ENCODE data around the gene GPATCH8.
"Not testable (repeated sequence)": the region's sequence is repeated elsewhere in the genome, so short reads cannot be mapped to it uniquely, and the experiment has no call there.

The GPATCH8 gene

DNA sequence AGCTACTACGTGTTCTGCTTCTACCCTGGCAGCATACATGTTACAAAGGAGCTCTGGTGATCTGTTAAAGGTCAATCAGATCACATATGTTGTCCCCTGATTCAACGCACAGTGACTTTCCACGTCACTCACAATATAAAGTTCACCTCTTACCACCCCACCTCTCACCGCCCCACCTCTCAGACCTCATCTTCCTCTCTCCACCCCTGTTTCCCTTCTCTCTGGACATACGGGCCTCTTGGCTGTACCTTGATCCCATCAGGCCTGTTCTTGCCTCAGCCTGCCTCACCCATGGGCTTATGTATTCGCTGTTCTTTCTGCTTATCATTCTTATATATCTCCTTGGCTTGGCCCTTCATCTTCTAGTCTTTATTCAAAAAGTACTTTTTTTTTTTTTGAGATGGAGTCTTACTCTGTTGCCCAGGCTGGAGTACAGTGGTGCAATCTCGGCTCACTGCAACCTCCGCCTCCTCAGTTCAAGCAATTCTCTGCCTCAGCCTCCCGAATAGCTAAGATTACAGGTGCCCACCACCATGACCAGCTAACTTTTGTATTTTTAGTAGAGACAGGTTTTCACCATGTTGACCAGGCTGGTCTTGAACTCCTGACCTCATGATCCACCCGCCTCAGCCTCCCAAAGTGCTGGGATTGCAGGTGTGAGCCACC, 3.9 kb upstream of the GPATCH8 start:
- H3K4me3 Mint-ChIP-seq; ATAC-seq (replicated peaks; ENCODE audit: extremely low read depth, poor library complexity, severe bottlenecking); H3K4me1 Mint-ChIP-seq; H3K9me3 Mint-ChIP-seq; DNase-seq (ENCODE audit: low spot score in 2 of 2); H3K27ac Mint-ChIP-seq (ENCODE audit: low read depth): not testable (repeated sequence)
- H3K36me3 Mint-ChIP-seq (ENCODE audit: insufficient read depth) = peaks cover 12% of the 10 kb centered on the region
- H3K27me3 Mint-ChIP-seq = peaks cover 21% of the 10 kb centered on the region

DNA sequence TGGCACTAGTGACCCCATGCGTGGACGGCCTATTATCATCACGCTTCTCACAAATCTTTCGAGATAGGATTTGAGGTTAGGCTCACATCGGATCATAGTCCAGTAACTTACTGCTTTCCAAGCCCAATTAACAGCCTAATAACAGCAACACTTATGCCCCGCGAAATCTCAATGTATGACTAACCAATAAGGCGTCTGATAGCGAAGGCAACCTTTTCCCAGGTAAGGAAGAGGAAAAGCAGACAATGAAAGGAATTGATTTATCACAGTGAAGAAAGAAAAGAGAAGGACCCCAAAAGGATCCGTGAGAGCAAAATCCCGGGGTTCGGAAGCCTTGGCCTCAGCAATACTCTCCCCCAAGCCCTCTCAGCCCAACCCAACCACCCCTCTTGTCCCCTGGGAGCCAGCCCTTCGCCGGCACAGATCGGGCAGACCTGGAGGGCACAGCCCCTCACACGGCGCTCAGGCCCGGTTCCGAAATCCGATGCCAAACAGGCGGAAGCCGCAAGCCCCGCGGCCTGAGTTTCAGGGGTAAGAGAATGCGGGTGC, 534 bp downstream of the GPATCH8 start:
- Mint-ChIP-seq H3K27me3 (peaks cover 15% of the 10 kb centered on the region), H3K4me1 (peaks cover 41% of the 10 kb centered on the region), H3K27ac (ENCODE audit: low read depth) (peak overlapping the region; percentile 95), H3K4me3 (peak overlapping the region; percentile 97), H3K36me3 (ENCODE audit: insufficient read depth) (peaks cover 14% of the 10 kb centered on the region), H3K9me3 (no peaks in the 10 kb centered on the region)
- no peak for DNase-seq (ENCODE audit: low spot score in 2 of 2)
- ATAC-seq (replicated peaks; ENCODE audit: extremely low read depth, poor library complexity, severe bottlenecking) = peak; percentile 12

GRCh38 chr17:44501866-44502375, 1.3 kb downstream of the GPATCH8 start:
- DNase-seq (ENCODE audit: low spot score in 2 of 2) = no peak
- H3K27me3 Mint-ChIP-seq = peaks cover 7% of the 10 kb centered on the region
- no peaks in the 10 kb centered on the region for H3K9me3 Mint-ChIP-seq
- H3K4me3 Mint-ChIP-seq = peak overlapping the region; percentile 97
- no peak for ATAC-seq (replicated peaks; ENCODE audit: extremely low read depth, poor library complexity, severe bottlenecking)
- peak overlapping the region; percentile 95 for H3K27ac Mint-ChIP-seq (ENCODE audit: low read depth)
- H3K4me1 Mint-ChIP-seq = peaks cover 43% of the 10 kb centered on the region
- peaks cover 14% of the 10 kb centered on the region for H3K36me3 Mint-ChIP-seq (ENCODE audit: insufficient read depth)

GRCh38 chr17:44499722-44500121, 3.5 kb downstream of the GPATCH8 start:
- Mint-ChIP-seq H3K36me3 (ENCODE audit: insufficient read depth) (peaks cover 14% of the 10 kb centered on the region), H3K9me3 (no peaks in the 10 kb centered on the region), H3K27me3 (no peaks in the 10 kb centered on the region), H3K27ac (ENCODE audit: low read depth) (no peak overlapping the region), H3K4me1 (peaks cover 63% of the 10 kb centered on the region), H3K4me3 (no peak overlapping the region)
- ATAC-seq (replicated peaks; ENCODE audit: extremely low read depth, poor library complexity, severe bottlenecking) (no peak), DNase-seq (ENCODE audit: low spot score in 2 of 2) (no peak)

GRCh38 chr17:44496815-44497214, 6.4 kb downstream of the GPATCH8 start:
- Mint-ChIP-seq H3K27ac (ENCODE audit: low read depth) (no peak overlapping the region), H3K9me3 (no peaks in the 10 kb centered on the region), H3K36me3 (ENCODE audit: insufficient read depth) (peaks cover 2% of the 10 kb centered on the region), H3K27me3 (no peaks in the 10 kb centered on the region), H3K4me3 (no peak overlapping the region), H3K4me1 (peaks cover 61% of the 10 kb centered on the region)
- ATAC-seq (replicated peaks; ENCODE audit: extremely low read depth, poor library complexity, severe bottlenecking) = no peak
- no peak for DNase-seq (ENCODE audit: low spot score in 2 of 2)

DNA sequence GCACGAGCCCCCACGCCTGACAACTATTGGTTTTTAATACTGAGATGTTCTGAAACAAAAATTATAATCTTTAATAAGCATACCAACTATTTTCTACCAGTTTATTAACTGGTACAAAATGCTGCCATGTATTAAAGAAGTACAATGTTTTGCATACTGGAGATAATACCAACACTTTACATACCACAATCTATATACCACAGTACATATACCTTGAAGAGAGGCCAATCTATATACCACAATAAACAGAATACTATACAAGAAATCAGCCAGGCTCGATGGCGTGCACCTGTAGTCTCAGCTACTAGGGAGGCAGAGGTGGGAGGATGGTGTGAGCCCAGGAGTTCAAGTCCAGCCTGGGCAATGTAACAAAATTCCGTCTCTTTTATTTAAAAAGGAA, 9.9 kb downstream of the GPATCH8 start:
- H3K9me3 Mint-ChIP-seq = no peaks in the 10 kb centered on the region

GRCh38 chr17:44492706-44493272, 10.4 kb downstream of the GPATCH8 start:
- no peak for ATAC-seq (replicated peaks; ENCODE audit: extremely low read depth, poor library complexity, severe bottlenecking)
- Mint-ChIP-seq H3K9me3 (no peaks in the 10 kb centered on the region), H3K27ac (ENCODE audit: low read depth) (no peak overlapping the region), H3K4me1 (peaks cover 48% of the 10 kb centered on the region), H3K4me3 (no peak overlapping the region), H3K36me3 (ENCODE audit: insufficient read depth) (peaks cover 7% of the 10 kb centered on the region), H3K27me3 (no peaks in the 10 kb centered on the region)
- no peak for DNase-seq (ENCODE audit: low spot score in 2 of 2)

More for the DNA sequence above, 9.9 kb downstream of the GPATCH8 start:
- no peaks in the 10 kb centered on the region for H3K27me3 Mint-ChIP-seq
- peaks cover 52% of the 10 kb centered on the region for H3K4me1 Mint-ChIP-seq
- no peak for ATAC-seq (replicated peaks; ENCODE audit: extremely low read depth, poor library complexity, severe bottlenecking)
- H3K4me3 Mint-ChIP-seq = no peak overlapping the region
- H3K36me3 Mint-ChIP-seq (ENCODE audit: insufficient read depth) = peaks cover 9% of the 10 kb centered on the region
- no peak for DNase-seq (ENCODE audit: low spot score in 2 of 2)
- H3K27ac Mint-ChIP-seq (ENCODE audit: low read depth) = no peak overlapping the region

DNA sequence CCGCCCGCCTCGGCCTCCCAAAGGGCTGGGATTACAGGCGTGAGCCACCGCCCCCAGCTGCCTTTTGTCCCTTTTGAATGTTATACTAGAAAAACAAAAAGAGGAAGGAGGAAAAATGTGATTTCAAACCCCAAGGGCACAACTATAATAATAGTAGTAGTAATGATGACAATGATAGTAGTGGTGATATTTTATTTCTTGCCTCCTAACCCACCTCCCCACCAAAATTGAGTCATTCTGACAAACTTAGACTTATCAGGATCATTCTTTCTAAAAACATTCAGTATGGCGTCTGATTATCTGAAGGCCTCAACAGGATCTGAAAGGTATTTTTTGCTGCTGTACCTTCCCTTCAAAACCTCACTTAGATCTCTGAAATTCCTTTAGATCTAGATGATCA, 13.6 kb downstream of the GPATCH8 start:
- peaks cover 46% of the 10 kb centered on the region for H3K4me1 Mint-ChIP-seq
- H3K27me3 Mint-ChIP-seq = no peaks in the 10 kb centered on the region
- no peak overlapping the region for H3K4me3 Mint-ChIP-seq
- DNase-seq (ENCODE audit: low spot score in 2 of 2) (no peak), ATAC-seq (replicated peaks; ENCODE audit: extremely low read depth, poor library complexity, severe bottlenecking) (no peak)
- no peak overlapping the region for H3K27ac Mint-ChIP-seq (ENCODE audit: low read depth)
- no peaks in the 10 kb centered on the region for H3K9me3 Mint-ChIP-seq
- peaks cover 10% of the 10 kb centered on the region for H3K36me3 Mint-ChIP-seq (ENCODE audit: insufficient read depth)

- Mint-ChIP-seq H3K4me3 (no peak overlapping the region), H3K36me3 (ENCODE audit: insufficient read depth) (peaks cover 14% of the 10 kb centered on the region), H3K27me3 (no peaks in the 10 kb centered on the region), H3K27ac (ENCODE audit: low read depth) (no peak overlapping the region), H3K4me1 (peaks cover 37% of the 10 kb centered on the region), H3K9me3 (no peaks in the 10 kb centered on the region)
- ATAC-seq (replicated peaks; ENCODE audit: extremely low read depth, poor library complexity, severe bottlenecking) (no peak), DNase-seq (ENCODE audit: low spot score in 2 of 2) (no peak)
These were observed 16.0 kb downstream of the GPATCH8 start for GRCh38 chr17:44487170-44487569.

GRCh38 chr17:44473367-44473766, 29.8 kb downstream of the GPATCH8 start:
- Mint-ChIP-seq H3K27me3 (no peaks in the 10 kb centered on the region), H3K27ac (ENCODE audit: low read depth) (no peak overlapping the region), H3K4me3 (no peak overlapping the region), H3K9me3 (no peaks in the 10 kb centered on the region), H3K4me1 (peaks cover 22% of the 10 kb centered on the region), H3K36me3 (ENCODE audit: insufficient read depth) (peaks cover 14% of the 10 kb centered on the region)
- DNase-seq (ENCODE audit: low spot score in 2 of 2) (no peak), ATAC-seq (replicated peaks; ENCODE audit: extremely low read depth, poor library complexity, severe bottlenecking) (no peak)

GRCh38 chr17:44469676-44470075, 33.5 kb downstream of the GPATCH8 start:
- peaks cover 42% of the 10 kb centered on the region for H3K4me1 Mint-ChIP-seq
- H3K27me3 Mint-ChIP-seq = no peaks in the 10 kb centered on the region
- no peak overlapping the region for H3K4me3 Mint-ChIP-seq
- no peaks in the 10 kb centered on the region for H3K9me3 Mint-ChIP-seq
- no peak for DNase-seq (ENCODE audit: low spot score in 2 of 2)
- peaks cover 18% of the 10 kb centered on the region for H3K36me3 Mint-ChIP-seq (ENCODE audit: insufficient read depth)
- H3K27ac Mint-ChIP-seq (ENCODE audit: low read depth) = no peak overlapping the region
- no peak for ATAC-seq (replicated peaks; ENCODE audit: extremely low read depth, poor library complexity, severe bottlenecking)

- Mint-ChIP-seq H3K4me1 (peaks cover 57% of the 10 kb centered on the region), H3K36me3 (ENCODE audit: insufficient read depth) (peaks cover 24% of the 10 kb centered on the region), H3K4me3 (no peak overlapping the region), H3K9me3 (no peaks in the 10 kb centered on the region), H3K27ac (ENCODE audit: low read depth) (peak overlapping the region; percentile 52), H3K27me3 (no peaks in the 10 kb centered on the region)
- no peak for ATAC-seq (replicated peaks; ENCODE audit: extremely low read depth, poor library complexity, severe bottlenecking)
- DNase-seq (ENCODE audit: low spot score in 2 of 2) = no peak
These were observed 36.1 kb downstream of the GPATCH8 start for GRCh38 chr17:44467108-44467507.

DNA sequence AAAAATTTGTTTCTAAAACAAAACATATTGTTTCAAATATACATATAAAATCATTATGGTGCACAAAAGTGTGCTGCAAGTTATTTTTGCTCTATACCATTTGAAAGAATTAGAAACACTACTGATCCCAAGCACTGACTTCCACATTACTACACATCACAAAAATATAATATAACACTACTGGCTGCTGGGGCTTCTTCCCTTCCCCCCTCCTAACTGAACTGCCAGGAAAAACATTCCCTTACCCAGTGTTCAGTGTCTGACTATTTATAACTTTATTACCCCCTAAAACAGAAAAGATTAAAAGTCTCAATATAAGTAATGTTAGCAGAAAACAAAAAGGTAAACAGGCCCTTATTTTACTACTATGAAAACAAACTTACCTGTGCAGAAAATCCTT, 36.9 kb downstream of the GPATCH8 start:
- no peak overlapping the region for H3K4me3 Mint-ChIP-seq
- H3K4me1 Mint-ChIP-seq = peaks cover 61% of the 10 kb centered on the region
- H3K27ac Mint-ChIP-seq (ENCODE audit: low read depth) = peak overlapping the region; percentile 52

More for the DNA sequence above, 36.9 kb downstream of the GPATCH8 start:
- Mint-ChIP-seq H3K27me3 (no peaks in the 10 kb centered on the region), H3K36me3 (ENCODE audit: insufficient read depth) (peaks cover 25% of the 10 kb centered on the region), H3K9me3 (no peaks in the 10 kb centered on the region)
- ATAC-seq (replicated peaks; ENCODE audit: extremely low read depth, poor library complexity, severe bottlenecking) (no peak), DNase-seq (ENCODE audit: low spot score in 2 of 2) (no peak)
